ENCODE measurements around the gene CTNNA1.

The CTNNA1 gene

GRCh38 chr5:138951986-138952735 lies 198.9 kb downstream of the CTNNA1 start:
- no peak for DNase-seq

- no peak for DNase-seq
Measured at GRCh38 chr5:138952962-138953361, 199.7 kb downstream of the CTNNA1 start.

GRCh38 chr5:138953387-138954256 lies 200.4 kb downstream of the CTNNA1 start:
- no peak for DNase-seq

DNA sequence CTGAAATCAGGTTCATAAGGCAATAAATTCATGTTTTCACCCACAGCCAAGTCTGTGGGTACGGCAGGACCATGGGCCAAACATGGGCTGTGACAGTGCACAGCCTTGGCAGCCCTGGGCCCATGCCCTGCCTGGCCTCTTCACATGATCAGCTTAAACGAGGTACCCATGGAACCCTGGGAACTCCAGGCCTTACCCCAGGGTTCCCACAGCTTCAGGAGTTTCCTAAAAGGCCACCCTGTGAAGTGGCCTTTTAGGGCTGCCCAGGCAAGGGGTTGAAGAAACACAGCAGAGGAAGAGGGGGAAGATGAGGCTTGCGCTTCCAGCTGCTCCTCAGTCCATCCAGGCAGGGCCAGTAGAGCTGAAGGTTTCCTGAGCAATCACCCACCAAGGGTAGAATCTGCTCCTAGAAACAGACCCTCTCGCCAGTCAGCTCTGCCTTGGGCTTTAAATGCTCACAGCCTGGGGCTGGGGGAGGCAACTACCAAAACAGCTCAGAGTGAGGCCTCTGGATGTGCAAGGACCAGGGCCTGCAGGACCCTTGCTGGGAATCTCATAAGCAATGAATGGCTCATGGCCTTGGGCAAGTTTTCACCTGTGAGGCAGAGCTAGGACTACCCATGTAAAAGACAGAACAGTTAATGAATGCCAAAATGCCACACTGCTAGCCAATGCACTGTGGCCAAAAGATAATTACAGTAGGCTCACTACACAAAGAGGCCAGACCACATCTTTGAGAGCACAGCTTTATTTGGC lies 201.2 kb downstream of the CTNNA1 start:
- DNase-seq = no peak

DNA sequence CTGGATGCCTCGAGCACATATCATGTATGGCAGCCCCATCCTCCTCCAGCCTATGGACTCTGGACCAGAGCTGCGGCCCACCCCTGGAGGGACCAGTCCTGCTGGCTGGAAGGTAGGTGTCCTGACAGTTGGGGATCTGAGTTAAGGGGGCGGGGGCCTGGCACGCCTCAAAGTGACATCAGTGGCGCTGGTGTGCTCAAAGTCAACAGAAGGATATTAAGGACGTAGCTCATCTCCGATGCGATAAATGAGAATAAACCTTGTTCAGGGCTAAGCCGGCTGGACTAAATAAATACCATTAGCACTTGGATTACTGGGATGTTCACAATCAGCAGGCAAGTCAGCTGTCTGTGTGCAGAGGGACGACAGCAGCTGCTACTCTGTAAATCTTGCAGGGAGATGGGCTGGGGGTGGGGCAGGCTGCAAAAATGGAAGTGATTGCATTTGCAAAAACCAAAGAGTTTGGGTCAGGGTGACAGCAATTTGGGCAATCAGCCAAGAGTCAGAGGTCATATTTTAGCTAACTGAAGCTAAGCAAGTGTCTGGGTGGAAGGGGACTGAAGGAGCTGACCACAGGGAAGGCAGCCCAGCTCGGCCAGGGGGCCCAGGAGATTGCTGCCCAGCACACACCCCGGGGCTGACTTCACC lies 201.9 kb downstream of the CTNNA1 start:
- DNase-seq = no peak

- DNase-seq = no peak
Measured at GRCh38 chr5:138955671-138956295, 202.6 kb downstream of the CTNNA1 start.

DNA sequence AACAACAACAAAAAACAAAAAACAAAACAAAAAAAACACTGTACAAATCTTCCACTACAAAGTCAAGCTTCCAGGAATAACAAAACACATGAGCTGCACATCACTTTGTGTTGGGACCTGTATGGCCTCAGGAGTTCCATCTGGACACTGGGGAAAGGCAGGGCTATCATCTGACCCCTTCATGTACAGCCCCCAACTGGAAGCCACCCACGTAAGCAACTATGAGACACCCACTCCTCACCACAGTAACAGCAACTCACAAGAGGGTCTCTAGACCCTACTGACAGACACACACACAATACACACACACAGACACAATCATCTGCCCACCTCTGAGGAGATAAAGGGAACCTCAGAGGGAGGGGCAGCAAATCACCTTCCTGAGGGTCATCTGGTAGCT lies 203.6 kb downstream of the CTNNA1 start:
- no peak for DNase-seq

DNA sequence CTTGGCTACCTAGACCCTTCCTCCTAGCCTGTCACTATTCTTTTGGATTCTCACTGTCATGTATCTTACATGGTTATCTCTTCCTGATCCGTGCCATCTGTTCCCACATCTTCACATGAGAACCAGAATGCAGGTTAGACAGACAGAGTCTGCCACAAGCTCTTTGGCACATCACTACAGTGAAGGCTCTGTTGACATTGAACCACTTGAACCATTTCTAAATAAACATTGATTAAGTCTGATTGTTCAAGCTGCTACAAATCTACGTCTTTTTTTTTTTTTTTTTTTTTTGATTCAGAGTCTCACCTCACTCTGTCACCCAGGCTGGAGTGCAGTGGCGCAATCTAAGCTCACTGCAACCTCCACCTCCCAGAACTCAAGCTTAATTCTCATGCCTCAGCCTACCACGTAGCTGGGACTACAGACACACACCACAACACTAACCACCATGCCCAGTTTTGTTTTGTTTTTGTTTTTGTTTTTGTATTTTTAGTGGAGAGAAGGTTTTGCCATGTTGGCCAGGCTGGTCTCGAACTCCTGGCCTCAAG lies 207.0 kb downstream of the CTNNA1 start:
- no peak for DNase-seq

DNA sequence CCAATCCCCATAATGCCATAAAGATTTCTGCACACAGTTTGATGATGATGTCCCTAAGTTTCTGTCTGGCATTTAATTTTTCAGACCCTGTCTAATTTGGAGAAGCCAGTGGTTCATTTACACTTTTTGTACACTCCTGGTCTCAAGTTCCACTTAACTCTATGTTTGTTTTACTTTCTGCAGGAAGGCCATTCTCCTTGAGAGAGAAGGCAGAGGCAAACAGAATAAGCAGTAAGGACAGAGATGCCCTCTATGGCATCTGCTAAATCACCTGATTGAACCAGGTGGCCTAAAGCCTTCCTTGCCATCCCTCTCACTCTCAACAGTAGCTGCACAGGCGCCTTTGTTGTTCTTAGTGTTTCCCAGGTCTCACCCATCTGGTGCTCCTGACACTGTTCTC lies 208.0 kb downstream of the CTNNA1 start:
- no peak for DNase-seq

DNA sequence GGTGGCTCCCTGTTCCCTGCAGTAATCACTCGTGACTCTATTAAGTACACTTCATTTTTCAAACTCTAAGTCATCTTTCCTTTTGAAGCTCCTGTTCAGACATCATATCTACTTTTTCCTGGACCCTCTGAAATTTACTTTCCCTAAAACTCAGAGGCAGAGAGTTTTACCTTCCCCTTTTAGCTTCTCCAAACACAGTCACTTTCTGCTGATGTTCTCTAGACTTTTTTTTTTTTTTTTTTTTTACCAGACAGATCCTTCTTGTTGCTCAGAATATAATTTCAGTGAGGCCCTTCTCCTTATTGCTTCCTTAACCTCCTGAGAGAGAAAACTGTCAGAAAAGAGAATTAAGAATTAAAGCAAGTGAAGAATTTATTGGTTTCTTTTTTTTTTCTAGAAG lies 208.5 kb downstream of the CTNNA1 start:
- no peak for DNase-seq

- DNase-seq = no peak
Measured at GRCh38 chr5:138962614-138963370, 209.6 kb downstream of the CTNNA1 start.

- DNase-seq = no peak
Measured at GRCh38 chr5:138963763-138964371, 210.6 kb downstream of the CTNNA1 start.

- no peak for DNase-seq
Measured at GRCh38 chr5:138964647-138965201, 211.5 kb downstream of the CTNNA1 start.

- DNase-seq = no peak
Measured at GRCh38 chr5:138965626-138966025, 212.4 kb downstream of the CTNNA1 start.

- no peak for DNase-seq
Measured at GRCh38 chr5:138966236-138966985, 213.2 kb downstream of the CTNNA1 start.

- DNase-seq = no peak
Measured at GRCh38 chr5:138967791-138968448, 214.7 kb downstream of the CTNNA1 start.

- no peak for DNase-seq
Measured at GRCh38 chr5:138968601-138969000, 215.4 kb downstream of the CTNNA1 start.

GRCh38 chr5:138969323-138970002 lies 216.2 kb downstream of the CTNNA1 start:
- no peak for DNase-seq

DNA sequence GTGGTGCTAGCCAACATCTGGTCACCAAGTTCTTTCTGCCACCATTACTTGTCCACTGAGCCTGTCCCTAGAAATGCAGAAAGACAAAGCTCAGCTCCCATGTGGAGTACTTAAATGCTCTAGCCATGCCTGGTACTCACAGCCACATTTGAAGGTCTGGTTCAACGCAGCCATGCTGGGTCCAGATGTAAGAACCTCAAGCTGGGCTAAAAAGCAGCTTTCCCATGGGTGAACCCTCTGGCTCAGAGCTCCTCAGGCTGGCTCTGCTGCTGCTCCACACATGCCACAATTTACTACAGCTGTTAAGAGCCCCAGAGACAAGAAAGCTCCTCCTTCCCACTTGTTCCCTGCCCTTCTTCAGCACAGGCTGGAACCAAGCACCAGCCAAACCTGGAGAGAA lies 219.0 kb downstream of the CTNNA1 start:
- no peak for DNase-seq
